ENCODE data around the gene BORCS8.
"Not testable (repeated sequence)": the region's sequence is repeated elsewhere in the genome, so short reads cannot be mapped to it uniquely, and the experiment has no call there.

Gene BORCS8

GRCh38 chr19:19192078-19192882 lies at the start of gene BORCS8, which contains the start of gene RFXANK:
BORCS8 (minus strand) TSS chr19:19192152; CDS start chr19:19192117, 35 bp downstream.
RFXANK (plus strand) TSS chr19:19192258; CDS start chr19:19193947, 1,689 bp downstream.
- peak; percentile 97 for DNase-seq (ENCODE audit: low read depth)

- no peak for DNase-seq (ENCODE audit: low read depth)
Observed at GRCh38 chr19:19240476-19240875, 48.5 kb upstream of the BORCS8 start.

- no peak for DNase-seq (ENCODE audit: low read depth)
Observed at GRCh38 chr19:19239675-19240074, 47.7 kb upstream of the BORCS8 start.

GRCh38 chr19:19238126-19238894 lies 46.4 kb upstream of the BORCS8 start:
- DNase-seq (ENCODE audit: low read depth): no peak

- DNase-seq (ENCODE audit: low read depth): no peak
Observed at GRCh38 chr19:19236173-19236572, 44.2 kb upstream of the BORCS8 start.

GRCh38 chr19:19234220-19234816 lies 42.4 kb upstream of the BORCS8 start:
- DNase-seq (ENCODE audit: low read depth): no peak

- DNase-seq (ENCODE audit: low read depth): no peak
Observed at GRCh38 chr19:19232261-19232721, 40.3 kb upstream of the BORCS8 start.

GRCh38 chr19:19230999-19231398 lies 39.0 kb upstream of the BORCS8 start:
- no peak for DNase-seq (ENCODE audit: low read depth)

- no peak for DNase-seq (ENCODE audit: low read depth)
Observed at GRCh38 chr19:19229701-19230100, 37.7 kb upstream of the BORCS8 start.

- no peak for DNase-seq (ENCODE audit: low read depth)
Observed at GRCh38 chr19:19227217-19227616, 35.3 kb upstream of the BORCS8 start.

GRCh38 chr19:19226663-19227062 lies 34.7 kb upstream of the BORCS8 start:
- no peak for DNase-seq (ENCODE audit: low read depth)

- no peak for DNase-seq (ENCODE audit: low read depth)
Observed at GRCh38 chr19:19226204-19226603, 34.3 kb upstream of the BORCS8 start.

- DNase-seq (ENCODE audit: low read depth): no peak
Observed at GRCh38 chr19:19224852-19225494, 33.0 kb upstream of the BORCS8 start.

- no peak for DNase-seq (ENCODE audit: low read depth)
Observed at GRCh38 chr19:19224150-19224851, 32.3 kb upstream of the BORCS8 start.

- DNase-seq (ENCODE audit: low read depth): no peak
Observed at GRCh38 chr19:19223636-19224035, 31.7 kb upstream of the BORCS8 start.

GRCh38 chr19:19223060-19223459 lies 31.1 kb upstream of the BORCS8 start:
- no peak for DNase-seq (ENCODE audit: low read depth)

GRCh38 chr19:19221000-19221399 lies 29.0 kb upstream of the BORCS8 start:
- DNase-seq (ENCODE audit: low read depth): not testable (repeated sequence)

GRCh38 chr19:19218911-19219310 lies 27.0 kb upstream of the BORCS8 start:
- no peak for DNase-seq (ENCODE audit: low read depth)

- DNase-seq (ENCODE audit: low read depth): no peak
Observed at GRCh38 chr19:19217099-19217498, 25.1 kb upstream of the BORCS8 start.

GRCh38 chr19:19215792-19216191 lies 23.8 kb upstream of the BORCS8 start:
- DNase-seq (ENCODE audit: low read depth): no peak

GRCh38 chr19:19214892-19215291 lies 22.9 kb upstream of the BORCS8 start:
- DNase-seq (ENCODE audit: low read depth): no peak

- DNase-seq (ENCODE audit: low read depth): no peak
Observed at GRCh38 chr19:19214159-19214490, 22.2 kb upstream of the BORCS8 start.
